Neural cell (in vitro differentiated cells): ENCODE results near the gene AP2B1.

Experiments
- EP300 ChIP-seq: fragments of 450-650 bp; conservative IDR thresholded peaks from 2 replicates; pipeline ENCODE4 v1.6.1; 2014; ENCODE audit warnings: antibody characterized with exemption, mild to moderate bottlenecking, moderate library complexity; ENCODE audit not compliant: poor library complexity, severe bottlenecking
- EZH2 ChIP-seq: fragments of 200-600, 300-800 bp; shearing (Covaris generic), sonication (generic); IDR thresholded peaks from 2 replicates; pipeline ENCODE4 v1.6.1; 2014; ENCODE audit warnings: antibody characterized with exemption, low read length, borderline replicate concordance, mild to moderate bottlenecking; ENCODE audit not compliant: insufficient read depth, poor library complexity, severe bottlenecking
- POLR2AphosphoS5 ChIP-seq: IDR thresholded peaks from 2 replicates; pipeline ENCODE4 v1.6.1; 2012
- RAD21 ChIP-seq: fragments of 450-650 bp; conservative IDR thresholded peaks from 2 replicates; pipeline ENCODE4 v1.6.1; 2014; ENCODE audit warnings: antibody characterized with exemption, mild to moderate bottlenecking, moderate library complexity
- SMC3 ChIP-seq: fragments of 450-650 bp; conservative IDR thresholded peaks from 2 replicates; pipeline ENCODE4 v1.6.1; 2014; ENCODE audit warnings: antibody characterized with exemption, mild to moderate bottlenecking, moderate library complexity; ENCODE audit not compliant: poor library complexity
- TAF1 ChIP-seq: IDR thresholded peaks from 2 replicates; pipeline ENCODE4 v1.6.1; 2012; ENCODE audit warnings: low read depth
- TF ChIP-seq, protein P1 (sequence below): fragments of 450-650 bp; IDR thresholded peaks from 2 replicates; pipeline ENCODE4 v1.5.1; 2014; ENCODE audit warnings: antibody characterized with exemption, mild to moderate bottlenecking, moderate library complexity; ENCODE audit not compliant: poor library complexity, severe bottlenecking
- TF ChIP-seq, protein P2 (sequence below): IDR thresholded peaks from 2 replicates; pipeline ENCODE4 v1.6.1; 2012; ENCODE audit warnings: borderline replicate concordance

DNA sequence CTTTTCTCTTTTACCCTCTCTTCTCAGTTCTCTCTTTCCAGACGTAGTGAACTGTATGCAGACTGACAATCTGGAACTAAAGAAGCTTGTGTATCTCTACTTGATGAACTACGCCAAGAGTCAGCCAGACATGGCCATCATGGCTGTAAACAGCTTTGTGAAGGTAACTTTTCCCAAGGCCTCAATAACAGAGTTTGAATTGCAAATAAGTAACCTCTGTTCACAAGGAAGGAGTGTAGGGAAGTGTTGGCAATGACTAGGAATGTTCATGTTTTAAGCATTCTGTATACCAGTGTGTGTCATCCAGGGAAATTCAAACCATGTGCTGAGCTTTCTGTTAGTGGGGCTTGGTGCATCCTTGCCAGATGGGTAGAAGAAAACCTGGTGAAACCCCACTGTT is 18.6 kb downstream of the AP2B1 start:
- TF ChIP-seq EP300 (no peak), POLR2AphosphoS5 (no peak), TAF1 (no peak), EZH2 (no peak), SMC3 (no peak), RAD21 (no peak)
- TF ChIP-seq, protein P1, sequence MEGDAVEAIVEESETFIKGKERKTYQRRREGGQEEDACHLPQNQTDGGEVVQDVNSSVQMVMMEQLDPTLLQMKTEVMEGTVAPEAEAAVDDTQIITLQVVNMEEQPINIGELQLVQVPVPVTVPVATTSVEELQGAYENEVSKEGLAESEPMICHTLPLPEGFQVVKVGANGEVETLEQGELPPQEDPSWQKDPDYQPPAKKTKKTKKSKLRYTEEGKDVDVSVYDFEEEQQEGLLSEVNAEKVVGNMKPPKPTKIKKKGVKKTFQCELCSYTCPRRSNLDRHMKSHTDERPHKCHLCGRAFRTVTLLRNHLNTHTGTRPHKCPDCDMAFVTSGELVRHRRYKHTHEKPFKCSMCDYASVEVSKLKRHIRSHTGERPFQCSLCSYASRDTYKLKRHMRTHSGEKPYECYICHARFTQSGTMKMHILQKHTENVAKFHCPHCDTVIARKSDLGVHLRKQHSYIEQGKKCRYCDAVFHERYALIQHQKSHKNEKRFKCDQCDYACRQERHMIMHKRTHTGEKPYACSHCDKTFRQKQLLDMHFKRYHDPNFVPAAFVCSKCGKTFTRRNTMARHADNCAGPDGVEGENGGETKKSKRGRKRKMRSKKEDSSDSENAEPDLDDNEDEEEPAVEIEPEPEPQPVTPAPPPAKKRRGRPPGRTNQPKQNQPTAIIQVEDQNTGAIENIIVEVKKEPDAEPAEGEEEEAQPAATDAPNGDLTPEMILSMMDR, result no peak
- TF ChIP-seq, protein P2, sequence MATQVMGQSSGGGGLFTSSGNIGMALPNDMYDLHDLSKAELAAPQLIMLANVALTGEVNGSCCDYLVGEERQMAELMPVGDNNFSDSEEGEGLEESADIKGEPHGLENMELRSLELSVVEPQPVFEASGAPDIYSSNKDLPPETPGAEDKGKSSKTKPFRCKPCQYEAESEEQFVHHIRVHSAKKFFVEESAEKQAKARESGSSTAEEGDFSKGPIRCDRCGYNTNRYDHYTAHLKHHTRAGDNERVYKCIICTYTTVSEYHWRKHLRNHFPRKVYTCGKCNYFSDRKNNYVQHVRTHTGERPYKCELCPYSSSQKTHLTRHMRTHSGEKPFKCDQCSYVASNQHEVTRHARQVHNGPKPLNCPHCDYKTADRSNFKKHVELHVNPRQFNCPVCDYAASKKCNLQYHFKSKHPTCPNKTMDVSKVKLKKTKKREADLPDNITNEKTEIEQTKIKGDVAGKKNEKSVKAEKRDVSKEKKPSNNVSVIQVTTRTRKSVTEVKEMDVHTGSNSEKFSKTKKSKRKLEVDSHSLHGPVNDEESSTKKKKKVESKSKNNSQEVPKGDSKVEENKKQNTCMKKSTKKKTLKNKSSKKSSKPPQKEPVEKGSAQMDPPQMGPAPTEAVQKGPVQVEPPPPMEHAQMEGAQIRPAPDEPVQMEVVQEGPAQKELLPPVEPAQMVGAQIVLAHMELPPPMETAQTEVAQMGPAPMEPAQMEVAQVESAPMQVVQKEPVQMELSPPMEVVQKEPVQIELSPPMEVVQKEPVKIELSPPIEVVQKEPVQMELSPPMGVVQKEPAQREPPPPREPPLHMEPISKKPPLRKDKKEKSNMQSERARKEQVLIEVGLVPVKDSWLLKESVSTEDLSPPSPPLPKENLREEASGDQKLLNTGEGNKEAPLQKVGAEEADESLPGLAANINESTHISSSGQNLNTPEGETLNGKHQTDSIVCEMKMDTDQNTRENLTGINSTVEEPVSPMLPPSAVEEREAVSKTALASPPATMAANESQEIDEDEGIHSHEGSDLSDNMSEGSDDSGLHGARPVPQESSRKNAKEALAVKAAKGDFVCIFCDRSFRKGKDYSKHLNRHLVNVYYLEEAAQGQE, result no peak
